HEK293 (cell line): Measurements from ENCODE around the gene ANAPC2.

Source experiments
- GLI4 ChIP-seq: fragments of 450-650 bp; formaldehyde crosslinking; IDR thresholded peaks from 2 replicates; pipeline ENCODE4 v1.5.1; 2016; ENCODE audit warnings: missing biosample characterization, missing genetic modification characterization
- KLF10 ChIP-seq: fragments of 450-650 bp; IDR thresholded peaks from 2 replicates; pipeline ENCODE4 v1.5.1; 2018; ENCODE audit warnings: missing biosample characterization, mild to moderate bottlenecking, missing genetic modification characterization
- KLF7 ChIP-seq: fragments of 450-650 bp; formaldehyde crosslinking; IDR thresholded peaks from 2 replicates; pipeline ENCODE4 v1.5.1; 2016; ENCODE audit warnings: missing biosample characterization, missing genetic modification characterization, borderline replicate concordance
- REST ChIP-seq: fragments of 450-650 bp; formaldehyde crosslinking; IDR thresholded peaks from 2 replicates; pipeline ENCODE4 v1.5.1; 2016; ENCODE audit warnings: missing biosample characterization, missing genetic modification characterization
- SCRT2 ChIP-seq: fragments of 450-650 bp; formaldehyde crosslinking; IDR thresholded peaks from 2 replicates; pipeline ENCODE4 v1.5.1; 2016; ENCODE audit warnings: missing biosample characterization, missing genetic modification characterization
- SETDB1 ChIP-seq: IDR thresholded peaks from one replicate; pipeline ENCODE4 v1.6.1; 2017; ENCODE audit warnings: mild to moderate bottlenecking, low read length, moderate library complexity, mixed read lengths; ENCODE audit not compliant: insufficient read length
- YY1 ChIP-seq: fragments of 450-650 bp; formaldehyde crosslinking; IDR thresholded peaks from 2 replicates; pipeline ENCODE4 v1.5.1; 2018; ENCODE audit warnings: missing biosample characterization, missing genetic modification characterization
- ZFHX2 ChIP-seq: fragments of 450-650 bp; formaldehyde crosslinking; conservative IDR thresholded peaks from 2 replicates; pipeline ENCODE4 v1.5.1; 2016; ENCODE audit warnings: missing biosample characterization, missing genetic modification characterization
- ZFP69B ChIP-seq: fragments of 450-650 bp; formaldehyde crosslinking; IDR thresholded peaks from 2 replicates; pipeline ENCODE4 v1.5.1; 2016; ENCODE audit warnings: missing biosample characterization, missing genetic modification characterization
- ZNF10 ChIP-seq: fragments of 450-650 bp; formaldehyde crosslinking; IDR thresholded peaks from 2 replicates; pipeline ENCODE4 v1.5.1; 2017; ENCODE audit warnings: missing biosample characterization, missing genetic modification characterization
- ZNF174 ChIP-seq: fragments of 450-650 bp; formaldehyde crosslinking; IDR thresholded peaks from 2 replicates; pipeline ENCODE4 v1.5.0; 2017; ENCODE audit warnings: missing biosample characterization, mild to moderate bottlenecking, missing genetic modification characterization
- ZNF175 ChIP-seq: fragments of 450-650 bp; formaldehyde crosslinking; IDR thresholded peaks from 2 replicates; pipeline ENCODE4 v1.5.1; 2016; ENCODE audit warnings: missing biosample characterization, missing genetic modification characterization
- ZNF239 ChIP-seq: fragments of 450-650 bp; formaldehyde crosslinking; IDR thresholded peaks from 2 replicates; pipeline ENCODE4 v1.5.1; 2016; ENCODE audit warnings: missing biosample characterization, missing genetic modification characterization
- ZNF280C ChIP-seq: fragments of 450-650 bp; formaldehyde crosslinking; IDR thresholded peaks from 2 replicates; pipeline ENCODE4 v1.5.1; 2016; ENCODE audit warnings: missing biosample characterization, missing genetic modification characterization
- ZNF416 ChIP-seq: fragments of 450-650 bp; formaldehyde crosslinking; IDR thresholded peaks from 2 replicates; pipeline ENCODE4 v1.5.1; 2016; ENCODE audit warnings: missing biosample characterization, missing genetic modification characterization
- ZNF521 ChIP-seq: fragments of 450-650 bp; formaldehyde crosslinking; IDR thresholded peaks from 2 replicates; pipeline ENCODE4 v1.5.1; 2017; ENCODE audit warnings: missing biosample characterization, mild to moderate bottlenecking, missing genetic modification characterization
- ZNF561 ChIP-seq: fragments of 450-650 bp; IDR thresholded peaks from 2 replicates; pipeline ENCODE4 v1.5.1; 2018; ENCODE audit warnings: missing biosample characterization, missing genetic modification characterization, borderline replicate concordance
- ZNF600 ChIP-seq: fragments of 450-650 bp; formaldehyde crosslinking; IDR thresholded peaks from 2 replicates; pipeline ENCODE4 v1.5.1; 2016; ENCODE audit warnings: missing biosample characterization, missing genetic modification characterization
- ZNF624 ChIP-seq: fragments of 450-650 bp; formaldehyde crosslinking; IDR thresholded peaks from 2 replicates; pipeline ENCODE4 v1.5.1; 2017; ENCODE audit warnings: missing biosample characterization, missing genetic modification characterization
- ZNF701 ChIP-seq: fragments of 450-650 bp; formaldehyde crosslinking; IDR thresholded peaks from 2 replicates; pipeline ENCODE4 v1.5.1; 2016; ENCODE audit warnings: missing biosample characterization, missing genetic modification characterization
- ZNF76 ChIP-seq: fragments of 450-650 bp; formaldehyde crosslinking; IDR thresholded peaks from 2 replicates; pipeline ENCODE4; 2016; ENCODE audit warnings: low read depth, missing biosample characterization, missing genetic modification characterization, borderline replicate concordance
- ZNF785 ChIP-seq: fragments of 450-650 bp; formaldehyde crosslinking; IDR thresholded peaks from 2 replicates; pipeline ENCODE4 v1.5.1; 2016; ENCODE audit warnings: missing biosample characterization, missing genetic modification characterization
- ZNF837 ChIP-seq: fragments of 450-650 bp; formaldehyde crosslinking; IDR thresholded peaks from 2 replicates; pipeline ENCODE4 v1.5.1; 2016; ENCODE audit warnings: missing biosample characterization, missing genetic modification characterization
- ZNF843 ChIP-seq: fragments of 450-650 bp; formaldehyde crosslinking; IDR thresholded peaks from 2 replicates; pipeline ENCODE4 v1.5.1; 2016; ENCODE audit warnings: missing biosample characterization, missing genetic modification characterization
- TF ChIP-seq, protein P1 (sequence below): fragments of 450-650 bp; formaldehyde crosslinking; IDR thresholded peaks from 2 replicates; pipeline ENCODE4 v1.5.1; 2016; ENCODE audit warnings: missing biosample characterization, missing genetic modification characterization, borderline replicate concordance

Gene ANAPC2

GRCh38 chr9:137223078-137223970 is 35.0 kb upstream of the ANAPC2 start (continued):
- TF ChIP-seq, protein P1, sequence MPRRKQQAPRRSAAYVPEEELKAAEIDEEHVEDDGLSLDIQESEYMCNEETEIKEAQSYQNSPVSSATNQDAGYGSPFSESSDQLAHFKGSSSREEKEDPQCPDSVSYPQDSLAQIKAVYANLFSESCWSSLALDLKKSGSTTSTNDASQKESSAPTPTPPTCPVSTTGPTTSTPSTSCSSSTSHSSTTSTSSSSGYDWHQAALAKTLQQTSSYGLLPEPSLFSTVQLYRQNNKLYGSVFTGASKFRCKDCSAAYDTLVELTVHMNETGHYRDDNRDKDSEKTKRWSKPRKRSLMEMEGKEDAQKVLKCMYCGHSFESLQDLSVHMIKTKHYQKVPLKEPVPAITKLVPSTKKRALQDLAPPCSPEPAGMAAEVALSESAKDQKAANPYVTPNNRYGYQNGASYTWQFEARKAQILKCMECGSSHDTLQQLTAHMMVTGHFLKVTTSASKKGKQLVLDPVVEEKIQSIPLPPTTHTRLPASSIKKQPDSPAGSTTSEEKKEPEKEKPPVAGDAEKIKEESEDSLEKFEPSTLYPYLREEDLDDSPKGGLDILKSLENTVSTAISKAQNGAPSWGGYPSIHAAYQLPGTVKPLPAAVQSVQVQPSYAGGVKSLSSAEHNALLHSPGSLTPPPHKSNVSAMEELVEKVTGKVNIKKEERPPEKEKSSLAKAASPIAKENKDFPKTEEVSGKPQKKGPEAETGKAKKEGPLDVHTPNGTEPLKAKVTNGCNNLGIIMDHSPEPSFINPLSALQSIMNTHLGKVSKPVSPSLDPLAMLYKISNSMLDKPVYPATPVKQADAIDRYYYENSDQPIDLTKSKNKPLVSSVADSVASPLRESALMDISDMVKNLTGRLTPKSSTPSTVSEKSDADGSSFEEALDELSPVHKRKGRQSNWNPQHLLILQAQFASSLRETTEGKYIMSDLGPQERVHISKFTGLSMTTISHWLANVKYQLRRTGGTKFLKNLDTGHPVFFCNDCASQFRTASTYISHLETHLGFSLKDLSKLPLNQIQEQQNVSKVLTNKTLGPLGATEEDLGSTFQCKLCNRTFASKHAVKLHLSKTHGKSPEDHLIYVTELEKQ (tag by site-specific recombination) = no peak
- no peak for TF ChIP-seq YY1 (tag by site-specific recombination)
- no peak for TF ChIP-seq ZNF701 (tag by site-specific recombination)
- no peak for TF ChIP-seq ZNF837 (tag by site-specific recombination)
- no peak for TF ChIP-seq ZNF280C (tag by site-specific recombination)
- TF ChIP-seq ZNF624 (tag by site-specific recombination) = no peak
- peak; percentile 71; the same call in 1 of the 2 replicates for TF ChIP-seq ZNF600
- TF ChIP-seq KLF7 (tag by site-specific recombination) = no peak
- peak; percentile 66 for TF ChIP-seq KLF10 (tag by site-specific recombination)
- TF ChIP-seq ZNF416 (tag by site-specific recombination) = no peak
- no peak for TF ChIP-seq GLI4 (tag by site-specific recombination)
- TF ChIP-seq ZNF175 (tag by site-specific recombination) = no peak
- TF ChIP-seq ZNF785 (tag by site-specific recombination) = no peak
- no peak for TF ChIP-seq REST
- no peak for TF ChIP-seq ZNF174
- TF ChIP-seq ZNF521 (tag by site-specific recombination) = no peak
- TF ChIP-seq SETDB1 = no peak
- no peak for TF ChIP-seq SCRT2 (tag by site-specific recombination)
- TF ChIP-seq ZNF239 (tag by site-specific recombination) = no peak
- peak; percentile 84 for TF ChIP-seq ZNF76 (tag by site-specific recombination)
- no peak for TF ChIP-seq ZNF561 (tag by site-specific recombination)
- TF ChIP-seq ZNF10 = no peak
- 0 out of 2 replicates have a peak, but pooled peaks have one; percentile 30 for TF ChIP-seq ZFP69B (tag by site-specific recombination)
- 0 out of 2 replicates have a peak, but pooled peaks have one; percentile 43 for TF ChIP-seq ZNF843 (tag by site-specific recombination)
- peak; percentile 31 for TF ChIP-seq ZFHX2
